ENCODE measurements around the gene CMTM7. TPM values are rescaled to one million over a fixed set of nuclear protein-coding genes. Genes with fewer than 3 reads are reported as not detected.
A peak's percentile ranks its signal among the peaks of the same experiment; 100 is the strongest.

Gene CMTM7
- total and polyA plus RNA-seq, 2 donors, result 12.5 to 45.7 TPM

- H3K27ac ChIP-seq (ENCODE audit: low read depth in 1 of 2, low read length in 1 of 2), result no peak overlapping the region
Measured at GRCh38 chr3:32495085-32495484, 103.4 kb downstream of the CMTM7 start.

GRCh38 chr3:32495609-32496008 lies 104.0 kb downstream of the CMTM7 start:
- Histone ChIP-seq H3K27me3 (ENCODE audit: control insufficient read depth in 2 of 2, insufficient read depth in 1 of 2, low read length in 1 of 2) (no peaks in the 10 kb centered on the region), H3K9me3 (ENCODE audit: control insufficient read depth in 2 of 2, insufficient read depth in 1 of 2, low read length in 1 of 2) (no peaks in the 10 kb centered on the region), H3K36me3 (ENCODE audit: control insufficient read depth in 2 of 2, insufficient read depth in 2 of 2, low read length in 1 of 2) (no peaks in the 10 kb centered on the region), H3K4me3 (ENCODE audit: low read length in 2 of 2) (no peak overlapping the region), H3K4me1 (ENCODE audit: control insufficient read depth in 2 of 2, insufficient read depth in 2 of 2, low read length in 2 of 2) (no peaks in the 10 kb centered on the region), H3K27ac (ENCODE audit: low read depth in 1 of 2, low read length in 1 of 2) (peak overlapping the region in 1 of 2 donors; percentile 5)
- DNase-seq (ENCODE audit: low read depth in 6 of 9, low spot score in 9 of 9), result no peak
- 97% methylated on average over 2 of the region's 2 CpGs for WGBS

More at GRCh38 chr3:32495085-32495484, 103.4 kb downstream of the CMTM7 start:
- Histone ChIP-seq H3K36me3 (ENCODE audit: control insufficient read depth in 2 of 2, insufficient read depth in 2 of 2, low read length in 1 of 2) (no peaks in the 10 kb centered on the region), H3K4me1 (ENCODE audit: control insufficient read depth in 2 of 2, insufficient read depth in 2 of 2, low read length in 2 of 2) (no peaks in the 10 kb centered on the region), H3K4me3 (ENCODE audit: low read length in 2 of 2) (no peak overlapping the region), H3K27me3 (ENCODE audit: control insufficient read depth in 2 of 2, insufficient read depth in 1 of 2, low read length in 1 of 2) (no peaks in the 10 kb centered on the region), H3K9me3 (ENCODE audit: control insufficient read depth in 2 of 2, insufficient read depth in 1 of 2, low read length in 1 of 2) (no peaks in the 10 kb centered on the region)
- no peak for DNase-seq (ENCODE audit: low read depth in 6 of 9, low spot score in 9 of 9)

- H3K36me3 ChIP-seq (ENCODE audit: control insufficient read depth in 2 of 2, insufficient read depth in 2 of 2, low read length in 1 of 2), result no peaks in the 10 kb centered on the region
- no peak for DNase-seq (ENCODE audit: low read depth in 6 of 9, low spot score in 9 of 9)
- WGBS, result 86% methylated on average over 3 of the region's 3 CpGs
- no peaks in the 10 kb centered on the region for H3K9me3 ChIP-seq (ENCODE audit: control insufficient read depth in 2 of 2, insufficient read depth in 1 of 2, low read length in 1 of 2)
- H3K4me1 ChIP-seq (ENCODE audit: control insufficient read depth in 2 of 2, insufficient read depth in 2 of 2, low read length in 2 of 2), result peaks cover 6 to 11% of the 10 kb centered on the region in 2 donors
- H3K27me3 ChIP-seq (ENCODE audit: control insufficient read depth in 2 of 2, insufficient read depth in 1 of 2, low read length in 1 of 2), result no peaks in the 10 kb centered on the region
- H3K4me3 ChIP-seq (ENCODE audit: low read length in 2 of 2), result no peak overlapping the region
- no peak overlapping the region for H3K27ac ChIP-seq (ENCODE audit: low read depth in 1 of 2, low read length in 1 of 2)
Measured at GRCh38 chr3:32498252-32498651, 106.6 kb downstream of the CMTM7 start.

GRCh38 chr3:32498992-32499391 lies 107.3 kb downstream of the CMTM7 start:
- no peaks in the 10 kb centered on the region for H3K27me3 ChIP-seq (ENCODE audit: control insufficient read depth in 2 of 2, insufficient read depth in 1 of 2, low read length in 1 of 2)
- peaks cover 6 to 11% of the 10 kb centered on the region in 2 donors for H3K4me1 ChIP-seq (ENCODE audit: control insufficient read depth in 2 of 2, insufficient read depth in 2 of 2, low read length in 2 of 2)
- no peaks in the 10 kb centered on the region for H3K9me3 ChIP-seq (ENCODE audit: control insufficient read depth in 2 of 2, insufficient read depth in 1 of 2, low read length in 1 of 2)
- 98% methylated on average over 3 of the region's 3 CpGs for WGBS
- DNase-seq (ENCODE audit: low read depth in 6 of 9, low spot score in 9 of 9), result no peak
- H3K36me3 ChIP-seq (ENCODE audit: control insufficient read depth in 2 of 2, insufficient read depth in 2 of 2, low read length in 1 of 2), result no peaks in the 10 kb centered on the region
- H3K4me3 ChIP-seq (ENCODE audit: low read length in 2 of 2), result no peak overlapping the region
- no peak overlapping the region for H3K27ac ChIP-seq (ENCODE audit: low read depth in 1 of 2, low read length in 1 of 2)

GRCh38 chr3:32499585-32499984 lies 107.9 kb downstream of the CMTM7 start:
- Histone ChIP-seq H3K27ac (ENCODE audit: low read depth in 1 of 2, low read length in 1 of 2) (no peak overlapping the region), H3K4me1 (ENCODE audit: control insufficient read depth in 2 of 2, insufficient read depth in 2 of 2, low read length in 2 of 2) (peaks cover 6 to 11% of the 10 kb centered on the region in 2 donors), H3K27me3 (ENCODE audit: control insufficient read depth in 2 of 2, insufficient read depth in 1 of 2, low read length in 1 of 2) (no peaks in the 10 kb centered on the region), H3K4me3 (ENCODE audit: low read length in 2 of 2) (no peak overlapping the region), H3K9me3 (ENCODE audit: control insufficient read depth in 2 of 2, insufficient read depth in 1 of 2, low read length in 1 of 2) (no peaks in the 10 kb centered on the region), H3K36me3 (ENCODE audit: control insufficient read depth in 2 of 2, insufficient read depth in 2 of 2, low read length in 1 of 2) (no peaks in the 10 kb centered on the region)
- no peak for DNase-seq (ENCODE audit: low read depth in 6 of 9, low spot score in 9 of 9)
- WGBS, result 94% methylated on average over 2 of the region's 2 CpGs

- no peaks in the 10 kb centered on the region for H3K9me3 ChIP-seq (ENCODE audit: control insufficient read depth in 2 of 2, insufficient read depth in 1 of 2, low read length in 1 of 2)
- no peak overlapping the region for H3K27ac ChIP-seq (ENCODE audit: low read depth in 1 of 2, low read length in 1 of 2)
- H3K27me3 ChIP-seq (ENCODE audit: control insufficient read depth in 2 of 2, insufficient read depth in 1 of 2, low read length in 1 of 2), result no peaks in the 10 kb centered on the region
- DNase-seq (ENCODE audit: low read depth in 6 of 9, low spot score in 9 of 9), result no peak
- no peaks in the 10 kb centered on the region for H3K36me3 ChIP-seq (ENCODE audit: control insufficient read depth in 2 of 2, insufficient read depth in 2 of 2, low read length in 1 of 2)
- H3K4me1 ChIP-seq (ENCODE audit: control insufficient read depth in 2 of 2, insufficient read depth in 2 of 2, low read length in 2 of 2), result peaks cover 6 to 11% of the 10 kb centered on the region in 2 donors
- H3K4me3 ChIP-seq (ENCODE audit: low read length in 2 of 2), result no peak overlapping the region
- WGBS, result 86% methylated on average over 2 of the region's 2 CpGs
Measured at GRCh38 chr3:32500231-32500630, 108.6 kb downstream of the CMTM7 start.

- WGBS, result 85% methylated on average over 25 of the region's 25 CpGs
- peaks cover 6 to 11% of the 10 kb centered on the region in 2 donors for H3K4me1 ChIP-seq (ENCODE audit: control insufficient read depth in 2 of 2, insufficient read depth in 2 of 2, low read length in 2 of 2)
- no peaks in the 10 kb centered on the region for H3K27me3 ChIP-seq (ENCODE audit: control insufficient read depth in 2 of 2, insufficient read depth in 1 of 2, low read length in 1 of 2)
- no peaks in the 10 kb centered on the region for H3K9me3 ChIP-seq (ENCODE audit: control insufficient read depth in 2 of 2, insufficient read depth in 1 of 2, low read length in 1 of 2)
- peak overlapping the region; percentile 94 to 97 for H3K4me3 ChIP-seq (ENCODE audit: low read length in 2 of 2)
- H3K27ac ChIP-seq (ENCODE audit: low read depth in 1 of 2, low read length in 1 of 2), result peak overlapping the region in 1 of 2 donors; percentile 8
- DNase-seq (ENCODE audit: low read depth in 6 of 9, low spot score in 9 of 9), result no peak
- H3K36me3 ChIP-seq (ENCODE audit: control insufficient read depth in 2 of 2, insufficient read depth in 2 of 2, low read length in 1 of 2), result no peaks in the 10 kb centered on the region
Measured at GRCh38 chr3:32500880-32501782, 109.5 kb downstream of the CMTM7 start.

GRCh38 chr3:32501783-32502117 lies 110.1 kb downstream of the CMTM7 start:
- H3K4me3 ChIP-seq (ENCODE audit: low read length in 2 of 2), result peak overlapping the region; percentile 94 to 97
- no peaks in the 10 kb centered on the region for H3K36me3 ChIP-seq (ENCODE audit: control insufficient read depth in 2 of 2, insufficient read depth in 2 of 2, low read length in 1 of 2)
- no peak for DNase-seq (ENCODE audit: low read depth in 6 of 9, low spot score in 9 of 9)
- peak overlapping the region; percentile 92 to 93 for H3K27ac ChIP-seq (ENCODE audit: low read depth in 1 of 2, low read length in 1 of 2)
- H3K27me3 ChIP-seq (ENCODE audit: control insufficient read depth in 2 of 2, insufficient read depth in 1 of 2, low read length in 1 of 2), result no peaks in the 10 kb centered on the region
- 4% methylated on average over 4 of the region's 4 CpGs for WGBS
- peaks cover 6 to 11% of the 10 kb centered on the region in 2 donors for H3K4me1 ChIP-seq (ENCODE audit: control insufficient read depth in 2 of 2, insufficient read depth in 2 of 2, low read length in 2 of 2)
- no peaks in the 10 kb centered on the region for H3K9me3 ChIP-seq (ENCODE audit: control insufficient read depth in 2 of 2, insufficient read depth in 1 of 2, low read length in 1 of 2)

- Histone ChIP-seq H3K36me3 (ENCODE audit: control insufficient read depth in 2 of 2, insufficient read depth in 2 of 2, low read length in 1 of 2) (no peaks in the 10 kb centered on the region), H3K27ac (ENCODE audit: low read depth in 1 of 2, low read length in 1 of 2) (peak within 1 kb of the TSS; percentile 92 to 93), H3K4me1 (ENCODE audit: control insufficient read depth in 2 of 2, insufficient read depth in 2 of 2, low read length in 2 of 2) (peaks cover 6 to 11% of the 10 kb centered on the region in 2 donors), H3K4me3 (ENCODE audit: low read length in 2 of 2) (peak within 1 kb of the TSS; percentile 94 to 97), H3K27me3 (ENCODE audit: control insufficient read depth in 2 of 2, insufficient read depth in 1 of 2, low read length in 1 of 2) (no peaks in the 10 kb centered on the region), H3K9me3 (ENCODE audit: control insufficient read depth in 2 of 2, insufficient read depth in 1 of 2, low read length in 1 of 2) (no peaks in the 10 kb centered on the region)
- DNase-seq (ENCODE audit: low read depth in 6 of 9, low spot score in 9 of 9), result peak; percentile 20 to 86 (median 61)
- under 1% methylated on average over 61 of the region's 61 CpGs for WGBS
Measured at GRCh38 chr3:32502118-32502945, 110.7 kb downstream of the CMTM7 start, which contains the start of gene CMTM6. Gene CMTM6 (minus strand): TSS chr3:32502852. CDS start chr3:32502745, 107 bp downstream.
